ENCODE measurements around the gene PNMA8B.

The PNMA8B gene, protein sequence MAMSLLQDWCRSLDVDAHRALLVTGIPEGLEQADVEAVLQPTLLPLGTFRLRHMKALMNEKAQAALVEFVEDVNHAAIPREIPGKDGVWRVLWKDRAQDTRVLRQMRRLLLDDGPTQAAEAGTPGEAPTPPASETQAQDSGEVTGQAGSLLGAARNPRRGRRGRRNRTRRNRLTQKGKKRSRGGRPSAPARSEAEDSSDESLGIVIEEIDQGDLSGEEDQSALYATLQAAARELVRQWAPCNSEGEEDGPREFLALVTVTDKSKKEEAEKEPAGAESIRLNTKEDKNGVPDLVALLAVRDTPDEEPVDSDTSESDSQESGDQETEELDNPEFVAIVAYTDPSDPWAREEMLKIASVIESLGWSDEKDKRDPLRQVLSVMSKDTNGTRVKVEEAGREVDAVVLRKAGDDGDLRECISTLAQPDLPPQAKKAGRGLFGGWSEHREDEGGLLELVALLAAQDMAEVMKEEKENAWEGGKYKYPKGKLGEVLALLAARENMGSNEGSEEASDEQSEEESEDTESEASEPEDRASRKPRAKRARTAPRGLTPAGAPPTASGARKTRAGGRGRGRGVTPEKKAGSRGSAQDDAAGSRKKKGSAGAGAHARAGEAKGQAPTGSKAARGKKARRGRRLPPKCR

DNA sequence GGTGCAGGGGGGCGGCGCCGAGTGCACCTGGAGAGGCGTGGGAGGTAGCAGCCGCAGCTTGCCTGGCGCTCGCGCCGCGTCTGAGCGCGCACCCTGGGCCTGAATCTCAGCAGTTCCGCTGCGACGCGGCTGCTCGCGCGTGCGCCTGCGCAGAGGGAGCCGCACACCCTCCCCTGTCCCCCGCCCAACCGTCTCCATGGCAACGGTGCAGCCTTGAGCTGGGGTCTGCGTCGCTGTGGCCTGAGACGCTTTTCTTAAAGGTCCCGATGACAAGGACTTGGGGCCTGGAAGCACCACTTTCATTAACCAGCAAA, at the start of gene PNMA8B:
TSS of gene PNMA8B (minus strand) at position 82 of the 314 bp plus-strand sequence. CDS start 402 bp downstream, outside the sequence.
- Histone ChIP-seq H3K9me3 (ENCODE audit: control insufficient read depth, insufficient read depth, low read depth, low read length) (no peaks in the 10 kb centered on the region), H3K36me3 (ENCODE audit: control insufficient read depth in 2 of 2, insufficient read depth in 1 of 2, low read length in 2 of 2) (no peaks in the 10 kb centered on the region), H3K4me1 (ENCODE audit: control insufficient read depth, insufficient read depth, low read length) (0 out of 2 replicates have a peak, but pooled peaks cover 3% of the 10 kb centered on the region), H3K27ac (ENCODE audit: extremely low read depth, low read depth, low read length) (no peak within 1 kb of the TSS), H3K4me3 (ENCODE audit: low read depth, low read length) (peak within 1 kb of the TSS; percentile 30)
- ChIA-PET CTCF (interaction anchor here (0.6 to 2.4 kb wide), 3 partner anchors 14 to 18 kb away, joined by 3 to 11 read pairs (median 3); no protein-coding TSS in a partner anchor), POLR2A (interaction anchor here (0.6 to 1.8 kb wide), 4 partner anchors 82 to 480 kb away, joined by 3 to 4 read pairs (median 3); partner anchors contain the start of gene CCDC8)
- TF ChIP-seq, protein P1, sequence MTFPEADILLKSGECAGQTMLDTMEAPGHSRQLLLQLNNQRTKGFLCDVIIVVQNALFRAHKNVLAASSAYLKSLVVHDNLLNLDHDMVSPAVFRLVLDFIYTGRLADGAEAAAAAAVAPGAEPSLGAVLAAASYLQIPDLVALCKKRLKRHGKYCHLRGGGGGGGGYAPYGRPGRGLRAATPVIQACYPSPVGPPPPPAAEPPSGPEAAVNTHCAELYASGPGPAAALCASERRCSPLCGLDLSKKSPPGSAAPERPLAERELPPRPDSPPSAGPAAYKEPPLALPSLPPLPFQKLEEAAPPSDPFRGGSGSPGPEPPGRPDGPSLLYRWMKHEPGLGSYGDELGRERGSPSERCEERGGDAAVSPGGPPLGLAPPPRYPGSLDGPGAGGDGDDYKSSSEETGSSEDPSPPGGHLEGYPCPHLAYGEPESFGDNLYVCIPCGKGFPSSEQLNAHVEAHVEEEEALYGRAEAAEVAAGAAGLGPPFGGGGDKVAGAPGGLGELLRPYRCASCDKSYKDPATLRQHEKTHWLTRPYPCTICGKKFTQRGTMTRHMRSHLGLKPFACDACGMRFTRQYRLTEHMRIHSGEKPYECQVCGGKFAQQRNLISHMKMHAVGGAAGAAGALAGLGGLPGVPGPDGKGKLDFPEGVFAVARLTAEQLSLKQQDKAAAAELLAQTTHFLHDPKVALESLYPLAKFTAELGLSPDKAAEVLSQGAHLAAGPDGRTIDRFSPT (tag by site-specific recombination; IDR thresholded peaks at IDR 0.05) = no peak
- TF ChIP-seq ZNF416 (tag by site-specific recombination; IDR thresholded peaks at IDR 0.05) = no peak
- no peak for TF ChIP-seq ZNF350 (tag by site-specific recombination; IDR thresholded peaks at IDR 0.05)
- TF ChIP-seq, protein P2, sequence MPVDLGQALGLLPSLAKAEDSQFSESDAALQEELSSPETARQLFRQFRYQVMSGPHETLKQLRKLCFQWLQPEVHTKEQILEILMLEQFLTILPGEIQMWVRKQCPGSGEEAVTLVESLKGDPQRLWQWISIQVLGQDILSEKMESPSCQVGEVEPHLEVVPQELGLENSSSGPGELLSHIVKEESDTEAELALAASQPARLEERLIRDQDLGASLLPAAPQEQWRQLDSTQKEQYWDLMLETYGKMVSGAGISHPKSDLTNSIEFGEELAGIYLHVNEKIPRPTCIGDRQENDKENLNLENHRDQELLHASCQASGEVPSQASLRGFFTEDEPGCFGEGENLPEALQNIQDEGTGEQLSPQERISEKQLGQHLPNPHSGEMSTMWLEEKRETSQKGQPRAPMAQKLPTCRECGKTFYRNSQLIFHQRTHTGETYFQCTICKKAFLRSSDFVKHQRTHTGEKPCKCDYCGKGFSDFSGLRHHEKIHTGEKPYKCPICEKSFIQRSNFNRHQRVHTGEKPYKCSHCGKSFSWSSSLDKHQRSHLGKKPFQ (tag by site-specific recombination; IDR thresholded peaks at IDR 0.05) = no peak
- no peak for TF ChIP-seq ZNF211 (tag by site-specific recombination; IDR thresholded peaks at IDR 0.05; ENCODE audit: low read depth)
- TF ChIP-seq ZNF214 (tag by site-specific recombination; IDR thresholded peaks at IDR 0.05; ENCODE audit: borderline replicate concordance) = no peak
- TF ChIP-seq ZNF792 (tag by site-specific recombination; IDR thresholded peaks at IDR 0.05) = no peak

DNA sequence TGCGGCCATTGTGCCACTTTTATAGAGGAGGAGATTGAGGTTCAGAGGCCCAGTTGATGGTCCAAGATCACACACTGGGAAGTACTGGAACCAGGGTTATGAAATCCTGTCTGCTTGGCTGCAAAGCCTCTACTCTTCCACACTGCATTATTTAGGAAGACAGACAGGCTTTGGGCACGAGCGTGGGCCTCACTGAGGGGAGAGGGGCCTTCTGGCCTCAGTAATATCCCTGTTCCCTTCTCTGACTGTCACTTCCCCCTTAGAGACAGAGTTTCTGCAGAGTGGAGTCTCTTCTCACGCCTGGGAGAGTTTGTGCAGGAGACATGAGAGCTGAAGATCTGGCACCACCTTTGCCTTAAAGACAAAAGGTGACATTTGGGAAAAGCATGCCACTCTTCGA, 49.0 kb upstream of the PNMA8B start:
- Histone ChIP-seq H3K36me3 (ENCODE audit: control insufficient read depth in 2 of 2, insufficient read depth in 1 of 2, low read length in 2 of 2) (no peaks in the 10 kb centered on the region), H3K4me1 (ENCODE audit: control insufficient read depth, insufficient read depth, low read length) (no peaks in the 10 kb centered on the region; the same call in 1 of the 2 replicates), H3K27ac (ENCODE audit: extremely low read depth, low read depth, low read length) (no peak overlapping the region), H3K4me3 (ENCODE audit: low read depth, low read length) (no peak overlapping the region), H3K9me3 (ENCODE audit: control insufficient read depth, insufficient read depth, low read depth, low read length) (no peaks in the 10 kb centered on the region)
- POLR2A ChIA-PET = no interaction called here
- CTCF ChIA-PET = interaction anchor here (0.6 to 8.8 kb wide), 11 partner anchors 11 to 1168 kb away, joined by 3 to 166 read pairs (median 7); no protein-coding TSS in a partner anchor
- TF ChIP-seq ZFP69B (tag by site-specific recombination; IDR thresholded peaks at IDR 0.05) = no peak
- TF ChIP-seq GFI1B (tag by site-specific recombination; IDR thresholded peaks at IDR 0.05) = no peak
- TF ChIP-seq, protein P3, sequence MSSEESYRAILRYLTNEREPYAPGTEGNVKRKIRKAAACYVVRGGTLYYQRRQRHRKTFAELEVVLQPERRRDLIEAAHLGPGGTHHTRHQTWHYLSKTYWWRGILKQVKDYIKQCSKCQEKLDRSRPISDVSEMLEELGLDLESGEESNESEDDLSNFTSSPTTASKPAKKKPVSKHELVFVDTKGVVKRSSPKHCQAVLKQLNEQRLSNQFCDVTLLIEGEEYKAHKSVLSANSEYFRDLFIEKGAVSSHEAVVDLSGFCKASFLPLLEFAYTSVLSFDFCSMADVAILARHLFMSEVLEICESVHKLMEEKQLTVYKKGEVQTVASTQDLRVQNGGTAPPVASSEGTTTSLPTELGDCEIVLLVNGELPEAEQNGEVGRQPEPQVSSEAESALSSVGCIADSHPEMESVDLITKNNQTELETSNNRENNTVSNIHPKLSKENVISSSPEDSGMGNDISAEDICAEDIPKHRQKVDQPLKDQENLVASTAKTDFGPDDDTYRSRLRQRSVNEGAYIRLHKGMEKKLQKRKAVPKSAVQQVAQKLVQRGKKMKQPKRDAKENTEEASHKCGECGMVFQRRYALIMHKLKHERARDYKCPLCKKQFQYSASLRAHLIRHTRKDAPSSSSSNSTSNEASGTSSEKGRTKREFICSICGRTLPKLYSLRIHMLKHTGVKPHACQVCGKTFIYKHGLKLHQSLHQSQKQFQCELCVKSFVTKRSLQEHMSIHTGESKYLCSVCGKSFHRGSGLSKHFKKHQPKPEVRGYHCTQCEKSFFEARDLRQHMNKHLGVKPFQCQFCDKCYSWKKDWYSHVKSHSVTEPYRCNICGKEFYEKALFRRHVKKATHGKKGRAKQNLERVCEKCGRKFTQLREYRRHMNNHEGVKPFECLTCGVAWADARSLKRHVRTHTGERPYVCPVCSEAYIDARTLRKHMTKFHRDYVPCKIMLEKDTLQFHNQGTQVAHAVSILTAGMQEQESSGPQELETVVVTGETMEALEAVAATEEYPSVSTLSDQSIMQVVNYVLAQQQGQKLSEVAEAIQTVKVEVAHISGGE (tag by site-specific recombination; conservative IDR thresholded peaks at IDR 0.05; ENCODE audit: low read depth) = no peak
- TF ChIP-seq, protein P4, sequence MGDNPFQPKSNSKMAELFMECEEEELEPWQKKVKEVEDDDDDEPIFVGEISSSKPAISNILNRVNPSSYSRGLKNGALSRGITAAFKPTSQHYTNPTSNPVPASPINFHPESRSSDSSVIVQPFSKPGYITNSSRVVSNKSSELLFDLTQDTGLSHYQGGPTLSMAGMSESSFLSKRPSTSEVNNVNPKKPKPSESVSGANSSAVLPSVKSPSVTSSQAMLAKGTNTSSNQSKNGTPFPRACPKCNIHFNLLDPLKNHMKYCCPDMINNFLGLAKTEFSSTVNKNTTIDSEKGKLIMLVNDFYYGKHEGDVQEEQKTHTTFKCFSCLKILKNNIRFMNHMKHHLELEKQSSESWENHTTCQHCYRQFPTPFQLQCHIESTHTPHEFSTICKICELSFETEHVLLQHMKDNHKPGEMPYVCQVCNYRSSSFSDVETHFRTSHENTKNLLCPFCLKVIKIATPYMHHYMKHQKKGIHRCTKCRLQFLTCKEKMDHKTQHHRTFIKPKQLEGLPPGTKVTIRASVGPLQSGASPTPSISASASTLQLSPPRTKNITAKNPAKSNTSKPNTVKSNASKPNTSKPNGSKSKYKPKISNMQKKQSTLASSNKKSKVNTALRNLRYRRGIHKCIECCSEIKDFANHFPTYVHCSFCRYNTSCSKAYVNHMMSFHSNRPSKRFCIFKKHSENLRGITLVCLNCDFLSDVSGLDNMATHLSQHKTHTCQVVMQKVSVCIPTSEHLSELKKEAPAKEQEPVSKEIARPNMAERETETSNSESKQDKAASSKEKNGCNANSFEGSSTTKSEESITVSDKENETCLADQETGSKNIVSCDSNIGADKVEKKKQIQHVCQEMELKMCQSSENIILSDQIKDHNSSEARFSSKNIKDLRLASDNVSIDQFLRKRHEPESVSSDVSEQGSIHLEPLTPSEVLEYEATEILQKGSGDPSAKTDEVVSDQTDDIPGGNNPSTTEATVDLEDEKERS (tag by site-specific recombination; IDR thresholded peaks at IDR 0.05) = no peak
- TF ChIP-seq ZNF670 (tag by site-specific recombination; IDR thresholded peaks at IDR 0.05; ENCODE audit: low read depth) = no peak
- TF ChIP-seq ZNF48 (tag by site-specific recombination; IDR thresholded peaks at IDR 0.05) = no peak

Measured in HEK293 (cell line).